GM23338 (cell line): ENCODE results near the gene LRMDA. TPM values are rescaled to one million over a fixed set of nuclear protein-coding genes. Genes with fewer than 3 reads are reported as not detected.

Source experiments
- ATAC-seq: fragments of 200-7000 bp; cut with Tn5 transposase; 3 replicates; pipeline ENCODE4 v1.9.1; 2020
- DNase-seq: peaks from one replicate; pipeline ENCODE4 v3.0.0-alpha.2; 2015; ENCODE audit warnings: low spot score
- H2AFZ ChIP-seq: fragments of 200-600 bp; sonication (generic); 2 replicates; pipeline ENCODE4 v1.8.0; 2016; ENCODE audit warnings: antibody characterized with exemption, mild to moderate bottlenecking, moderate library complexity
- H3F3A ChIP-seq: fragments of 200-600 bp; sonication (generic); replicated peaks from 2 replicates; pipeline ENCODE4 v1.8.0; 2017; ENCODE audit warnings: antibody characterized with exemption, mixed run types, low read depth
- H3K27ac ChIP-seq: fragments of 200-600 bp; sonication (generic); 2 replicates; pipeline ENCODE4 v1.6.1; 2016; ENCODE audit warnings: low read depth
- H3K27me3 ChIP-seq: fragments of 200-600 bp; sonication (generic); 2 replicates; pipeline ENCODE4 v1.8.0; 2016; ENCODE audit warnings: mild to moderate bottlenecking, mixed run types, moderate library complexity; ENCODE audit not compliant: insufficient read depth
- H3K36me3 ChIP-seq: fragments of 200-600 bp; sonication (generic); 2 replicates; pipeline ENCODE4 v1.8.0; 2016; ENCODE audit warnings: mild to moderate bottlenecking; ENCODE audit not compliant: insufficient read depth
- H3K4me1 ChIP-seq: fragments of 200-600 bp; sonication (generic); 2 replicates; pipeline ENCODE4 v1.8.0; 2016; ENCODE audit warnings: mild to moderate bottlenecking, moderate library complexity; ENCODE audit not compliant: insufficient read depth
- H3K4me2 ChIP-seq: fragments of 200-600 bp; sonication (generic); 2 replicates; pipeline ENCODE4 v1.7.1; 2017; ENCODE audit warnings: mixed run types
- H3K4me3 ChIP-seq: fragments of 200-600 bp; sonication (generic); 2 replicates; pipeline ENCODE4 v1.6.1; 2016; ENCODE audit warnings: mixed run types
- H3K79me2 ChIP-seq: fragments of 200-600 bp; sonication (generic); replicated peaks from 2 replicates; pipeline ENCODE4 v1.8.0; 2017; ENCODE audit warnings: mild to moderate bottlenecking; ENCODE audit not compliant: insufficient read depth
- H3K9me2 ChIP-seq: fragments of 200-600 bp; sonication (generic); 2 replicates; pipeline ENCODE4 v1.8.0; 2017; ENCODE audit not compliant: insufficient read depth
- H4K20me1 ChIP-seq: fragments of 200-600 bp; sonication (generic); replicated peaks from 2 replicates; pipeline ENCODE4 v1.8.0; 2017; ENCODE audit warnings: mild to moderate bottlenecking; ENCODE audit not compliant: insufficient read depth
- H3K27ac Mint-ChIP-seq: 2 replicates; pipeline ENCODE4 v1.8.0; 2020; ENCODE audit warnings: inconsistent platforms, mild to moderate bottlenecking, moderate library complexity, mixed read lengths
- H3K27me3 Mint-ChIP-seq: 3 replicates; pipeline ENCODE4 v1.8.0; 2022; ENCODE audit warnings: low read depth, mild to moderate bottlenecking, moderate library complexity, mixed read lengths, inconsistent platforms; ENCODE audit not compliant: insufficient read depth, poor library complexity
- H3K36me3 Mint-ChIP-seq: 3 replicates; pipeline ENCODE4 v1.8.0; 2021; ENCODE audit warnings: low read depth, mild to moderate bottlenecking, inconsistent platforms, moderate library complexity, mixed read lengths
- H3K4me1 Mint-ChIP-seq: 3 replicates; pipeline ENCODE4 v1.8.0; 2020; ENCODE audit warnings: mild to moderate bottlenecking, inconsistent platforms, mixed read lengths
- H3K4me3 Mint-ChIP-seq: 3 replicates; pipeline ENCODE4 v1.8.0; 2021; ENCODE audit warnings: moderate library complexity, mild to moderate bottlenecking, inconsistent platforms, mixed read lengths
- H3K9me3 Mint-ChIP-seq: 3 replicates; pipeline ENCODE4 v1.8.0; 2020; ENCODE audit warnings: moderate library complexity, mild to moderate bottlenecking, inconsistent platforms, mixed read lengths
- CTCF ChIP-seq, 2 experiments: fragments of 200-600 bp in 1 of 2; sonication (generic) in 1 of 2; conservative IDR thresholded peaks; 2 replicates each; pipeline versions ENCODE4 v1.5.1 to v1.6.1; 2016 to 2017; ENCODE audit warnings: antibody characterized with exemption in 2 of 2, low read depth in 2 of 2, mild to moderate bottlenecking in 2 of 2, moderate library complexity in 1 of 2
- EZH2 ChIP-seq: fragments of 200-600 bp; sonication (generic); IDR thresholded peaks from one replicate; pipeline ENCODE4 v1.8.0; 2017; ENCODE audit warnings: antibody characterized with exemption, mild to moderate bottlenecking, low read depth; ENCODE audit not compliant: unreplicated experiment
- EZH2phosphoT487 ChIP-seq: fragments of 200-600 bp; sonication (generic); IDR thresholded peaks from one replicate; pipeline ENCODE4 v1.8.1; 2018; ENCODE audit warnings: antibody characterized with exemption; ENCODE audit not compliant: unreplicated experiment
- POLR2AphosphoS5 ChIP-seq: IDR thresholded peaks from 2 replicates; pipeline ENCODE4 v1.6.1; 2016; ENCODE audit warnings: antibody characterized with exemption, low read depth
- REST ChIP-seq: IDR thresholded peaks from one replicate; pipeline ENCODE4 v1.6.1; 2018; ENCODE audit warnings: antibody characterized with exemption; ENCODE audit not compliant: unreplicated experiment
- ZNF331 ChIP-seq: fragments of 250-450 bp; sonication (Bioruptor Pico); IDR thresholded peaks from 2 replicates; pipeline ENCODE4 v1.5.0; 2020; ENCODE audit warnings: low read depth, mild to moderate bottlenecking, moderate library complexity
- polyA plus RNA-seq: library from polyadenylated mRNA; unstranded; fragments of >200 nt; fragmentation: Nextera tagmentation; extraction: Ambion mirVana; gene quantifications from 2 replicates; pipeline ENCODE4 v1.2.1, GENCODE V29; 2016
- total RNA-seq: library from RNA; depleted of rRNA; stranded (reverse); fragments of >200 nt; shearing (Covaris generic); gene quantifications from 2 replicates; pipeline ENCODE4 v1.2.3, GENCODE V29; 2014

The LRMDA gene
- total and polyA plus RNA-seq, 2 experiments from 2014 or later, result 0.90 to 1.8 TPM

DNA sequence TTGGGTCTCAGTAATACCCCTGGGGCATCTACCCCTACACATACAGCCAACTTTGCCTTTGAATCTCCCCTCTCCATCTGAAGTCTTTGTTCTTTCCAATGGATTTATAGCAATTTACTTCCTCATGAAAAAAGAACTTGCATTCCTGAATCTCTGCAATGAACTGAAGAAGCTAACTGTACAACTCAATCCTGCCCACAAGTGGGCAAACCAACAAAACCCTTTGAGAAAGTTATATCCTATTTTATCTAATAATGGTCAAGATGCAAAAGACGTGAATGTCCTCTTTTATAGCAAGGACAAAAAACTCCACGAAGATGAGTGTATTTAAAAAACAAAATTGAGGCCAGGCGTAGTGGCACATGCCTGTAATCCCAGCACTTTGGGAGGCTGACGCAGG lies 991.3 kb downstream of the LRMDA start:
- no peak overlapping the region for H3K4me3 Mint-ChIP-seq
- no peaks in the 10 kb centered on the region for H3K79me2 ChIP-seq
- H3K27ac ChIP-seq, result no peak overlapping the region
- H3K36me3 Mint-ChIP-seq, result no peaks in the 10 kb centered on the region
- no peaks in the 10 kb centered on the region for H3K36me3 ChIP-seq
- H3F3A ChIP-seq, result no peaks in the 10 kb centered on the region
- no peaks in the 10 kb centered on the region for H3K27me3 ChIP-seq
- H4K20me1 ChIP-seq, result no peaks in the 10 kb centered on the region; the same call in 1 of the 2 replicates
- H3K9me2 ChIP-seq, result 0 out of 2 replicates have a peak, but pooled peaks cover 4% of the 10 kb centered on the region
- TF ChIP-seq CTCF (conservative IDR thresholded peaks at IDR 0.05; ENCODE audit: low read depth in 2 of 2) (no peak), ZNF331 (CRISPR knock-in tag) (no peak)
- peaks cover 3% of the 10 kb centered on the region; the same call in 1 of the 3 replicates for H3K9me3 Mint-ChIP-seq
- no peak for DNase-seq
- H3K4me1 ChIP-seq, result no peaks in the 10 kb centered on the region
- no peak overlapping the region; the same call in 1 of the 2 replicates for H2AFZ ChIP-seq
- H3K4me2 ChIP-seq, result no peak overlapping the region
- ATAC-seq, result no peak
- no peaks in the 10 kb centered on the region for H3K27me3 Mint-ChIP-seq
- H3K4me3 ChIP-seq, result no peak overlapping the region
- H3K27ac Mint-ChIP-seq, result no peak overlapping the region
- H3K4me1 Mint-ChIP-seq, result no peaks in the 10 kb centered on the region

DNA sequence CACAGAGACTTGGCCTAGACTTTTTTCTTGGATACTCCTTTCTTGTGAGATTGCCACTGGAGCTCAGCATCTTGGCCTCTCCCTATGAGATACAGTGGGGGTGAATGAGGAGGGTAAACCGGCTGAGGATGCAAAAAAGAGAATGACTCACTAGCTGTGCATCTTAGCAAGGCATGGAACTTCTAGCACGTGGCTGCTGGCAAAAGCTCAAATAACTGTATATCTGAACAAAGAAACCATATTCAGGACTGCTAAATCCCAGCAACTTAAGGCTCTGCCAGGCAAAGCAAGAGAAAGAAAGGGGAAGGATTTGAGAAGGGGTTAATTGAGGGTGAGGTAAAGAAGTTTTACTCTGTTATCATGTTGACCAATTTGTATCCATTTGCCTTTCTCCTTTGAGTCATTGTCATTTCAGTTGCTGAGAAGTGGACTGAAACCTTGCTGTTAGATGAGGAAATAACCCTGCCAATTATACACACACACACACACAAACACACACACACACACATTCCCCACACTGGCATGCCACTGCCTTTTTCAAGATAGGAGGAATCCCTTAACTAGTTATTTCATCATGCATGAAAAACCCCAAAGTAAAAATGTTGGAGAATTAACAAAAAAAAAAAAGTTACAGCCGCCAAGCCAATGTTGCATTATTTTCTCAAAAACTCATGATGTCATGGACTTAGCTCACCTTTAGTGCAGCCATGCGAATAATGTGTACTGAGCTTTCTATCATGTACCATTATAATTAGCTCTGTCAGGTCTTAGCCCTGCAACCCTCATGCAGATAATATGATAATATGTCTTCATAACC lies 997.3 kb downstream of the LRMDA start:
- Mint-ChIP-seq H3K27ac (no peak overlapping the region), H3K27me3 (peaks cover 2% of the 10 kb centered on the region), H3K36me3 (no peaks in the 10 kb centered on the region), H3K4me3 (no peak overlapping the region), H3K9me3 (peaks cover 3% of the 10 kb centered on the region; the same call in 1 of the 3 replicates), H3K4me1 (peaks cover 50% of the 10 kb centered on the region)
- DNase-seq (peak; percentile 18), ATAC-seq (no peak)
- H3K9me2 ChIP-seq, result 0 out of 2 replicates have a peak, but pooled peaks cover 4% of the 10 kb centered on the region
- peak overlapping the region; percentile 38 for H2AFZ ChIP-seq
- no peaks in the 10 kb centered on the region for H4K20me1 ChIP-seq
- no peak overlapping the region for H3K27ac ChIP-seq
- no peaks in the 10 kb centered on the region for H3K27me3 ChIP-seq
- H3F3A ChIP-seq, result no peaks in the 10 kb centered on the region
- no peak for TF ChIP-seq REST
- TF ChIP-seq EZH2, result no peak
- no peak for TF ChIP-seq ZNF331 (CRISPR knock-in tag)
- no peak for TF ChIP-seq EZH2phosphoT487
- no peak for TF ChIP-seq POLR2AphosphoS5
- no peak overlapping the region for H3K4me3 ChIP-seq
- H3K4me1 ChIP-seq, result peaks cover 23% of the 10 kb centered on the region
- H3K36me3 ChIP-seq, result no peaks in the 10 kb centered on the region
- H3K79me2 ChIP-seq, result no peaks in the 10 kb centered on the region
- no peak overlapping the region for H3K4me2 ChIP-seq
